HT-29 (cell line): Measurements from ENCODE around the gene MYH9. TPM values are rescaled to one million over a fixed set of nuclear protein-coding genes. Genes with fewer than 3 reads are reported as not detected.

Experiments used
- DNase-seq: peaks from one replicate; pipeline ENCODE4 v3.0.0-alpha.2; 2015; ENCODE audit warnings: low spot score
- total RNA-seq: library from RNA; depleted of rRNA; stranded (reverse); fragments of >200 nt; shearing (Covaris generic); gene quantifications from 2 replicates; pipeline ENCODE4 v1.2.3, GENCODE V29; 2014

MYH9 gene
- total RNA-seq, 1 experiment from 2014 or later: 259 TPM

DNA sequence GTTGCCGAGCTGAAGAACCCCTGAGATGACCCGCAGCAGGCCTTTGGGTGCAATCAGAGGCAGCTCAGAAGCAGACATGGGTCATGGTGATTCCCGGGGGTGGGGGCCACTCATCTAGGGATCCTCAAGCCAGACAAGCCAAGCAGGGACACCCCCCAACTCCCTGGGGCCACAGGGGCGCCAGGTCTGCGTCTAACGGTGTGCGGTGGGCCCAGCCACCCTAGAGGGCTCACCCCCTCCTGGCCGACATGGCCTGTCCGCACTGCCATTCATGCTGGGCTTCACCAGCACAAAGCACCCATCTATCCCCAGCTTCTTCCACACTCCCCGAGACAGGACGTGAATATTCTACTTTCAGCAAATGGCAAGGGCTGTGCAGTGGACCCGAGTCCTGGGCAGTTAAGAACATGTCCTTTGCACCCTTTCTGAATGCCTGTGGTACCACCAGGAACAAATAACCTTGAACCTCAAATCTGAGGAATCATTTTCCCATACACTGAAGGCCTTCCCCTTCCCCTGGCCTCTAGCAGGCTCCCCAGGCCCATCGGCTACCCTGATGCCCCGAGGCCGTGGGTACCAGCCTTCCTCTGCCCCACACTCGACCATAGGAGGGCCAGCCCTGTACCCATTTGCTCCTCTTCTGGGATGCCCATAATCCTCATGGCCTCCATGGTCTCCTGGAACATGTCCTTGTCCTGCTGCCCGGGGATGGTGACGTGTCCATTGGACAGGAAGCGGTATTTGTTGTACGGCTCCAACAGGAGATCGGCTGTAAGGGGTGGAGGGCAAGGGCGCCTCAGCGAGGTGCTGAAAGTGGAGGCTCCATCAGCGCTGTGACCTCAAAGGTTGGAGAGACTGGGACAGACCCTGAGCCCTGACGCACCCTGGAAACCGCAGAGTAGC, 67.9 kb downstream of the MYH9 start:
- no peak for DNase-seq

DNA sequence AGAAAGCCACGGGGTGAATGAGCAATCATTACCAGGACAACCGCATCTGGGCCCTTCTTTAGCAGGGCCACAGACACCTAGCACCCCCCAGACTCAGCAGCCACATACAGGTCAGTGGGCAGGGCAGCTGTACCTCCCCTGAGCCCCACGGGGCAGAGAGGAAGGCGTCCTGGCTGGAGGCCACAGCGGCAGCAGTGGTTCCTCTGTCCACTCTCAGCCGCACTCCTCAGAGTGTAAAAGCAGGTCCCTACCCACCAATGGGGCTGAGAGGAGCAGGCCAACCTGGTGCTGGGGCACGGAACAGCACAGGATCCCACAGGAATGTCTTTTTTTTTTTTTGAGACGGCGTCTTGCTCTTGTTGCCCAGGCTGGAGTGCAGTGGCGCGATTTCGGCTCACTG, 69.3 kb downstream of the MYH9 start:
- DNase-seq: no peak

DNA sequence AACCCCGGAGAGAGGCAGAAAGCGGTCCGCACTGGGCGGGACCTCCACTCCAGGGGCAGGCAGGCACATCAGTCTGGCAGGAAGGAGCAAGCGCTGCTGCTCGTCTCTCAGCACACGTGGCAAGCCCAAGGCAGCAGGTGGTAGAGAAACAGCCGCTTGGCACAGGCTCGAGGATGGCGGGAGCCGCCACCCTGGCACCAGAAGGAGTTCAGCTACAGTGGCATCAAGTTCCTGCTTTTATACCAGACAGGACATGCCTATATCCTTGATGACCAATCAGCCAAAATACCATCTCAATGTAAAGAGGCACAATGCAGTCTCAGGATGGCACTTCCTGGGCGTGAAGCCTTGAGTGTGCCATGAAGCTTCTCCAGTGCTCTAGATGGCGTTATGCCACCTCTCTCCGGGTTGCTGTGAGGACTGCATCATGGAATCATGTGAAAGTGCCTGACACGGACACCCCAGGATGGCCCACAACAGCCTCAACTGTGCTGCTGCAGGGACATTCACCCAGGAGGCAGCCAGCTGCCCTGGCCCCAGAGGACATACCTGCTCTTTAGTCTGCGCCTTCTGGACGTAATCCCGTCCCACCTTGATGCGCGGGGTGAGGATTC, 70.0 kb downstream of the MYH9 start:
- DNase-seq: no peak

DNA sequence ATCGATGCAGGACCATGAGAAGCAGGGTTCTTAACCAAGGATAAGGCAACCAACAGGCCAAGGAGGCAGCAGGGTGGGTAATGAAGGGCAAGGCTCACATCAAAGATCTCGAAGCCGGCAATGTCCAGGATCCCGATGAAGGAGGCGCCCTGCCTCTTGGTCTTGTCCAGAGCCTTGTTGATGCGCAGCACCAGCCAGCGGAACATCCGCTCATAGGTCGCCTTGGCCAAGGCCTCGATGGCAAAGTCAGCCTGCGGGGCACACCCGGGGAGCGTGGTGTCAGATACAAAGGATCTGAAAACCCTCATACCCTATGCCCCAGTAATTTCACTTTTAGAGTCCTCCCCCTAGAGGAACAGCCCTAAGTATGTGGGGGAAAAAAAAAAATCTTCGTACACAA, 71.3 kb downstream of the MYH9 start:
- DNase-seq: no peak

DNA sequence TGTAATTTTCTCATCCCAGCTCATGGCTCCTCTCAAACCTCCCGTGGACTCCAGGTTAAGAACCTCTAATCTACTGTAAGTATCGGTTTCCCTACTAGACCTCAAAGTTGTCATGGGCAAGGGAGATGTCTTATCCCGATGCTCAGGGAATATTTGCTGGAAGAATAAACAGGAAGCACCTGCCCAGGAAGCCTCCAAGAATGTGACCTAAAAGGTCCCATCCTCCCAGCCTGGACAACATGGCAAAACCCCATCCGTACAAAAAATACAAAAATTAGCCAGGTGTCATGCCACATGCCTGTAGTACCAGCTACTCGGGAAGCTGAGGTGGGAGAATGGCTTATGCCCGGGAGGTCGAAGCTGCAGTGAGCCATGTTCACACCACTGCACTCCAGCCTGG, 72.4 kb downstream of the MYH9 start:
- DNase-seq: no peak

DNA sequence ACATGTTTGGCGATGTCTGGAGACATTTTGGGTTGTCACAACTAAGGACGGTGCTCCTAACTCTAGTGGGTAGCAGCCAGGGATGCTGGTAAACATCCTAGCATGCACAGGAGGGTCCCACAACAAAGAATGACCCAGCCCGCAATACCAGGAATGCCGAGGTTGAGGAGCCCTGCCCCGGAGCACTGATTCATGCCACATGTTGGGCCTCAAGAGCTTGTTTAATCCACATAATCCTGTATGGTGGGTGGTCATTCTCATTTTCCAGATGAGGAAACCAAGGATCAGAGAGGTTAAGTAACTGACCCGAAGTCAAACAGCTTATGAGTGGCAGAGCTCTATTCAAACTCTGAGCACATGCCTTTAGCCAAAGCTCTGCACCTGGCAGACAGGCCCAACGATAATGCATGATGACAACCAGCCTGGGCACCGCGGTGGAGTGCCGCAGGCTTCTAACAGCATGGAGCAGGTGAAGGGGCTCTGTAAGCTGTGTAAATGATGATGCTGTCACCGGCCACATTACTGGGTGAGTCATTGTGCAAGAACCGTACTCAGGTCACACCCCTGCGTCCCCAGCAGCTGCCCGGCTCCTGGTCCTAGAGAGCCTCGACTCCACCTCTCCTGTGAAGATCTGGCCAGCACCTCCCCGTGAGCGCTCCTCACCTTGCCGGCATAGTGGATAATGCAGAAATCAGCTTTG, 76.2 kb downstream of the MYH9 start:
- no peak for DNase-seq

DNA sequence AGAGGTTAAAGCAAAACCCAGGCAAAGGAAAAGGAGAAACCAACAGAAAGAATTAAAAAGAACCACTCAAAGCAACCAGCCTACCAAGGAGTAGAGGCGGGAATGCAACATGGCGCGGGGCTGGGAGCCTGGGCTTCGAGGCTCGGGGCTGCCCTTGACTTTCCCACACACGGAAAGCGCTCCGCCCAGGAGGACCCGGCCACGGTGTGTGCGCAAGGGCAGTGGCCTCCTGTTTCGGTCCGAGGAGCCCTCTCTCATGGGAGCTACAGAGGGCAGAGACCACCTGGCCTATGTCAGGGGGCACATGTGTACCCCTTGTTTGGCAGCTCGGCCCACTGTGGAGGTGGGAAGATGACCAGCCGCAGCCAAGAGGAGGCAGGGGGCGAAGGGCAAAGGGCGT, 78.9 kb downstream of the MYH9 start:
- DNase-seq: no peak

DNA sequence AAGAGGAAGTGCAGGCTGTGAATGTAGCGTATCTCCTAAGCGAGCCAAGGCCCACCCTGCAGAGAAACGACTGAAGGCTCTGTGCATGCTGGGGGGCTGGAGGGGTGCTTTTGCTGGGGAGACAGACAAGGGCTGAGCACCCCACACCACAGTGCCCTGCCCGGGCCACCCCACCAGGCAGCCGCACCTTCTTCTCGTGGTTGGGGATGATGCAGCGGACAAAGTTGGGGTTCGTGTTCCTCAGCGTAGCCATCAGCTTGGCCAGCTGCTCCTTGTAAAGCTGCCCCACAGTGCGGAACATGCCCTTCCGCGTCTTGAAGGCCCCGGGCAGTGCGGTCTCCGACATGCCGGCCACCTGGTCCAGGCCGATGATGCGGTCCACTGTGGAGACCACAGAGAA, 81.5 kb downstream of the MYH9 start:
- DNase-seq: no peak

DNA sequence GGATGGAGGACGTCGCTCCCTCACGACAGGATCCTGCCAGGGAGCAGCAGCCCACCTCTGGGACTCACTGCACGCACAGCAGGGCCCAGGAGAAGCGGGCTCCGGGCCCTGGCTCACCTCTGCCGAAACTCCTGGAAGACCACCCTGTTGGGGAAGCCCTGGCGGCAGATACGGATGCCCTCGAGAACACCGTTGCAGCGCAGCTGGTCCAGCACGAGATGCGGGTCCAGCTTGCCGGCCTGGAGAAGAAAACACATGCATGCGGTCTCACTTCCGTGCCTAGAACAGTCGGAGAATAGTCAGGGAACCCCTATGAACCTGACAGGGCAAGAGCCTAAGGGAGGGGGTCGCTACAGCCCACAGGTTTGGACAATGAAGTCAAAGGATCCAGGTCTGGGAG, 82.0 kb downstream of the MYH9 start:
- no peak for DNase-seq

DNA sequence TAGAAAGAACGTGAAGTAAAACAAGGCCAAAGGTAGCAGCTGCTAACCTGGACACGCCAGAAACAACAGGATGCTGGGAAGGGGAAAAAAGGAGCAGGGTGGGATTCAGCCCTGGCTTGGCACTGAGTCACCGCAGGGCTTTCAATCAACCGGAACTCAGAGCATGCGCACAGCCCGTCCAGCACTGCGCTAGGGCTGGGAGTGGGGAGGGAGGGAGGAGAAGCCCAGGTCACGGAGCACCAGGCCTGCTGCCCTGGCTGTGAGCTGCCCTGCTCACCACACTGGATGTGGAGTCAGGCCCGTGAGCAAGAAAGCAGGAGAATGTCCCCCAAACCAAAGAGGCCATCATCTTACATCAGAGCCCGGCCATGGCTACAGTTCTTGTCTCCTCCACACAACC, 83.3 kb downstream of the MYH9 start:
- peak; percentile 28 for DNase-seq

DNA sequence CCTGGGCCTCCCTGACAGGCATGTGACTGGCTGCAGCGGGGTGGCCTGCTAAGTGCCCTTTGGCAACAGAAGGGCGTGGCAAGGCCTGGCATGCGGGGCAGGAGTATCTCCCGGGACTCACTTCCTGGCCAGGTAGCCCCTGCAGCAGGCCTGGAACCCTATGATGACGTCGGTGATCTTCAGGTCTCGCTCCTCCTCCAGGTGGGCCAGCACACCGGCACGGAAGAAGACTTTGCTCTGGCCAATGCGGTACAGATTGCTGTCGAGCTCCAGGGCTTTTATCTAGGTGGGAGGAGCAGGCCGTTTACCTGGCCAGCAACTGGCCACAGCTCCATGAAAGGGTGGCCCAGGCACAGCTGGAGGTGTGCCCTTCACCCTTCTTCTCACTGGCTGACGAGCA, 83.9 kb downstream of the MYH9 start:
- peak; percentile 65 for DNase-seq

DNA sequence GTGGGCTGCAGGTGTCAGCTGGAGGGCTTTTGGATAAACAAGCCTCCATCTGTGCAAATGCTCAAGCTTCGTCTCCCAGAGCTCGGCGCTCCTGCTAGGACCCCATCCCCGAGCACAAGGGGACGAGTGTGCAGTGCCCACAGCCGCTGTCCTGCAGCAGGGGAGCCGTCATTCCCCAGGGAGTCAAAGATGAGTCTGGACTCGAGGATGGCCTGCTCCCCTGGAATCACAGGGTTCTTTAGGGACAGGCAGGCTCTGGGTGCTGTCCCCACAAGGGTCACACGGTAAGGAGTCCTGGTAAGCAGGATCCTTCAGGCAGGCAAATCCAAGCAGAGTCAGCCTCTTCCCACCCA, 84.7 kb downstream of the MYH9 start:
- DNase-seq: no peak

DNA sequence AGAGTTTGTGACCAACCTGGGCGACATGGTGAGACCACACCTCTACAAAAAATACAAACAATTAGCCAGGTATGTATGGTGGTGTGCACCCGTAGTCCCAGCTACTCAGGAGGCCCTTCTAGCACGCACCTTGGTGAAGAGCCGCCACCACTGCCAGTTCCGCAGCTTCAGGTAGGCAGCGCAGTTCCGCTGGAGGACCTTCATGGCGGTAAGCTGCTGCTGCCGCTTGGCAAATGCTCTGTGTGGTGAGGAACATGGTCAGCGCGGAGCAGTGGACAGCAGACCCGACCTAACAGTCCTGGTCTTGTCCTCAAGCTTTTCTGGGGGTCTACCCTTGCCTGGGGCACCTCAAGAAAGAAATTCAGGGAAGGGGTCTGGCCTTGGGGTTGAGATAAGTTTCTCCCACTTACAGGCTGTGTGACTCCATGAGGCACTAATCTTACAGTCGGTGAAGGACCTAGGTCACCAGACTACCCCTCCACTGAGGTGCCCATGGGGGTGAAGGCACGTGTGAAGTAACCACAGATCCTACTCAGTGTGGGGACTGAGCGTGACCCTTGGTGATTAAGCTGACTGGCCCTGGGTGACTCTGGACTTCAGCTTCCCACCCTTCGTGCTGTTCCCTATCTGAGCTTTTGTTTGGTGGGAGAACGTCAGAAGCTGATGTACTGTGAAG, 85.2 kb downstream of the MYH9 start:
- DNase-seq: no peak

DNA sequence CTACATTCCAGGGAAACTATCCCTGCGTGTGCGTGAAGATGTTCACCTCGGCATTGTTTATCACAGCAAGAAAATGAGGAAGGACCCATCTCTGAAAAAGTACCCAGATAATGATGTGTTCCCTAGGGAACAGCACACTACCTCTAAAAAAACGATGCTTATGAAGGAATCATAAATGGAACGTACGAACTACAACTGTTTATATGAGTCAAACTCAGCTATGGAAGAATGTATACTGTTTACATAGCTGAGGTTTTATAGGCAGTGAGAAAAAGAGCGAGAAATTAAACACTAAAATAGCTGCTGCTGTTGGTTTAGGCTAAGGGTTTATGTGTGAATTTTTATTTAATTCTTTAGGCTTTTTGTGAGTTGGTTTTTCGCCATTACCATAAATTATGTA, 85.9 kb downstream of the MYH9 start:
- peak; percentile 8 for DNase-seq

DNA sequence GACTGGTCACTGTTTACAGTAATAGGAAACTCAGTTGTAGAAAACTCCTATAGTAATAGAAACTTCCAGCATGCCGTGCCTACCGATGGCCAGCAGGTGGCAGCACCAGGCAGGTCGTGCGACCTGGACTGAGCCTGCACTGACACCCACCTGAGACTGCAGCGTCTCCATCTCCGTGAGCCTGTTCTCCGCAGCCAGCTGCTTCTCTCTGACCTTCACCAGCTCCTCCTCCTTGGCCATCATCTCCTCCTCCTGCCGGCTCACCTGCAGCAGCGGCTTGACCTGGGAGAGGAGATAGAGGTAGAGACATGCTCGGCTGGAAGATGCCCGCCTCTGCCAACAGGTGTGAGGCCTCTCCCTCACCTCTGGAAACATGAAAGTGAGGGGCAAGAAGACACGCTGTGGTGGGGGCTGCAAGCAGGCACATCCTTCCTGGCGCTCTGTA, 86.4 kb downstream of the MYH9 start:
- peak; percentile 80 for DNase-seq

DNA sequence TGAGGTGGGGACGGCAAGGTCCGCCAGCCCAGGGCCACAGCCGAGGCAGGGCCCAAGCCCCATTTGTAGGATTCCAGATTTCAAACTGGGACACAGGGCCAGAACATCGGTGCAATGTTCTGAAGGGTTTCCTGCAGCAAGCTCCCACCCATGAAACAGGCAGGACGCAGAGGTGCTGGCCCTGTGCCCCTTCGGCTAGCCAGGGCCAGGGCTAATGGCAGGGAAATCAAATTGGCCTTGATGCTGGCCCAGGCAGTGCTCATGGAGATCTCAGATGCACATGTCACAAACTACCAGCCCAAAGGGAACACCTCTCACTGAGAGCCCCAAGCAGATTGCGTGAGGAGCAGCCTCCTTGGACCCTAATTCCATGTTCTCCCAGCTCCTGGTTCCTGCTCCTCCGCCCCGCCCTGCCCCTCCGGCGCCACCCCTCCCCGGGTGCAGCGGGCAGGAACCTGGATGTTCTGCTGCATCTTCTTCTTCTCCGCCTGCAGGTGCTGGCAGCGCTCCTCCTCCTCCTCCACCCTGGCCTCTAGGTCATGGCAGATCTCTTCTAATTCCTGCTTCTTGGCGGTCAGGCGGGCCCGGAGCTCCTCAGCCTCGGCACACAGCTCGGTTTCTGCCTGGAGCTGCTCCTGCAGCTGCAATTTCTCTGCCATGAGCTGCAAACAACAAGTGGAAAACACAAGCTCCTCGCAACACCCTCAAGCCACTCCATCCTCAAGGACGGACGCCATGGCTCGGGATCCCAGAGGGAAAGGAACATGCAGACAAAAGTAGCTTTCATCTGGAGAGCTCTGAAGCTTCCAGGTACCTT, 87.2 kb downstream of the MYH9 start:
- no peak for DNase-seq

DNA sequence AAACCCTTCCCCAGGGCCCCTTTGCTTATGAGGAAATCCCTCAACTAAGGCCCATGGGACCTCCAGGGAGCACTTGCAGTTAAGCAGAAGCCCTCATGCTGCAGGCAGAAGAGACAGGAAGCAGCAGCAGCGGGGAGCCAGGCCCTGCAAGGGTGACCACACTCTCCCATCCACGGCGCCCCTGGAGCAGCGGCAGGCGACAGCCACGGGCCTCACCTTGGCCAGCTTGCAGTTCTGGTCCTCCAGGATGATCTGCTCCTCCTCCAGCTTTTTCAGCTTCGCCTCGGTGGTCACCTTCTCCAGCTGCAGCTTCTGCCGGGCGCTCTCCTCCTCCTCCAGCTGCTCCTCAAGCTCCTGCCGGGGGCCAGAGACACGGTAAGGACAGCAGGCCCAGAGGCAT, 87.9 kb downstream of the MYH9 start:
- DNase-seq: no peak

DNA sequence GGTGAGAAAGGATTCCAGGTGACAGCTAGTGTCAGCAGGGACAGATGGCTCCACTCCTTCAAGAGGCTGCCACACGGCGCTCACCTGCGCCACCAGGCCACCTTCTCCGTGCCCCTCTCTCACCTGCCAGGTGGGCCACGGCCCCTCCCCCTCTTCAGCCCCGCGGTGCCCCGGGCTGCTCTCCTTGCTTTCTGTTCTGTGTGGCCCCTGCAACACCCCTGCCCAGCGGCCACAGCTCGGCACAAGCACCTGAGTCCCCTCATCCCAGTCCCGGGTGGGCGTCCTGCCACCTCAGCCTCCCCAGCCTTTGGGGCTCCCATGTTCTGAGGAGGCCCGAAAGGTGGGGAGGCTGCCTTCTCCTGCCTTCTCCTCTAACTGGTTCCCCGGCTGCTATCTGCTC, 88.5 kb downstream of the MYH9 start:
- DNase-seq: no peak

DNA sequence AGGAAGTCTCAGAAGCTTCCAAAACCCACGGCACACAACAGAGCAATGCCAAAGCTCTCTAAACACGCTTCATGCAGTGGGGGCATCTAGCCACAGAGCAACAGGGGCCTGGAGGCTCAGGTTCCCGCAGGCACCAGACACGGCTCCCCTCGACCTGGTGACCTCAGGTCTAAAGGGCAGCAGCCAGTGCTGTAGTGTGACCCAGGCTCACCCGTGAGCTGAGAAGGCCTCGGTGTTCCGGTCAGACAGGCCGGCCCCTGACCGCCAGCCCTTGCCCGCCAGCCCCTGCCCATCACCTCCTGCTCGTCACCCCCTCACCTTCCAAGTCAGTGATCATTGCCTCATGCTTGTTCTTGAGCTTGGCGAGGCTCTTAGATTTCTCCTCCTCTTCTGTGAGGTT, 89.2 kb downstream of the MYH9 start:
- DNase-seq: no peak

DNA sequence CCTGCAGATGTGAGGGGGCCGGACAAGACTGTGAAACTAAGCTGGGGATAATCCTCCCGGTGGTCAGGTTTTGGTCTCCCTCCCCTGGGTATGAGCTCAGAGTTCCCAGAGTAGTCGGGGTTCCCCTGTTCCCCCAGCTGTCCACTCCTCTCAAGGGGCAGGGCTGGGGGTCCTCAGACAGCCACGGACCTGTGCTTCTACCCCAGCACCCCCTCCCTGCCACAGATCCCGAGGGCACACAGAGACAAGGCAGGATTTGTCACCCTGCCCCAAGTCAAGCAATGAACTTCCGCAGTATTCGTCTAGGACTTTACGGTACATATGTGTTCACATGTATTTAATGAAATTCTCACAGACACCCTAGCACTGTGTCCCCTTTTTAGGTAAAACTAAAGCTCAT, 89.6 kb downstream of the MYH9 start:
- no peak for DNase-seq

DNA sequence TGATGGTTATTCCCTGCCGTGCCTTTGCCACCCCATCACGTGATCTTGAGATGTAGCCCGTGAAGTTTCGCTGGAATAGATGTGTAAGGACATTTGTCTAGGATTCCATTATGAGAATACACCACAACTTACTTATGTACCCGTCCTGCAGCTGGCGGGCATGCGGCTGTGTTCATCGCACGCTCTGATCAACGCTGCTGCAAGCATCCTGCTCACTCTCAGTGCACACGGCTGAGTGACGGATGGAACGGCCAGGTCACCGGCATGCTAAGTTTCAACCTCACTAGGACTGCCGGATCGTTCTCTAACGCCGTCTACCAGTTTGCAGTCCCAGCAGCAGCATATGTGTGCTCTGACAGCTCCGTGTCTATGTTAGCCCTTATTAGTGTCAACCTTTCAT, 90.2 kb downstream of the MYH9 start:
- no peak for DNase-seq
